ENCODE data around the gene ACTL9.

ACTL9 gene

GRCh38 chr19:8666814-8667405 is 31.7 kb downstream of the ACTL9 start:
- H3K27ac ChIP-seq = no peak overlapping the region
- no peak for TF ChIP-seq ZFX (IDR thresholded peaks at IDR 0.05)

GRCh38 chr19:8665468-8666213 is 33.0 kb downstream of the ACTL9 start:
- no peak for TF ChIP-seq ZFX (IDR thresholded peaks at IDR 0.05)
- no peak overlapping the region for H3K27ac ChIP-seq

DNA sequence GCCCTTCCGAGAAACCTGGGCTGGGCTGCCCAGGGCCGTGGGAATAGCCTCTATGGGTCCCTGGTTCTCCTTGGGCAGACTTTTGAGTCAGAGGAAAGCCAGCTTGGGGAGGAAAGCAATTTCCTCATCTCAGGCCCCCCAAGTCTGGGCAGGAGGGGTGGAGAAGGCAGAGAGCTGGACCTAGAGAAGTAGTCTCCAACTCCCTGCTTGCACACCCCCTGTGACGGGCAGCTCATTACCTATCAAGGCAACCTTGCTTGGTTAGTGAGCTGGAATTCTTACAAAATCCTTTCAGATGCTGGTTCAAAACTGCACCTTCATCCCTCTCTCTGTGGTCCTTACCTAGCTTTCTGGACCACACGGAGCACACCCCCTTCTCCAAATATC is 33.9 kb downstream of the ACTL9 start:
- TF ChIP-seq ZFX (IDR thresholded peaks at IDR 0.05) = no peak
- TF ChIP-seq, protein P1, sequence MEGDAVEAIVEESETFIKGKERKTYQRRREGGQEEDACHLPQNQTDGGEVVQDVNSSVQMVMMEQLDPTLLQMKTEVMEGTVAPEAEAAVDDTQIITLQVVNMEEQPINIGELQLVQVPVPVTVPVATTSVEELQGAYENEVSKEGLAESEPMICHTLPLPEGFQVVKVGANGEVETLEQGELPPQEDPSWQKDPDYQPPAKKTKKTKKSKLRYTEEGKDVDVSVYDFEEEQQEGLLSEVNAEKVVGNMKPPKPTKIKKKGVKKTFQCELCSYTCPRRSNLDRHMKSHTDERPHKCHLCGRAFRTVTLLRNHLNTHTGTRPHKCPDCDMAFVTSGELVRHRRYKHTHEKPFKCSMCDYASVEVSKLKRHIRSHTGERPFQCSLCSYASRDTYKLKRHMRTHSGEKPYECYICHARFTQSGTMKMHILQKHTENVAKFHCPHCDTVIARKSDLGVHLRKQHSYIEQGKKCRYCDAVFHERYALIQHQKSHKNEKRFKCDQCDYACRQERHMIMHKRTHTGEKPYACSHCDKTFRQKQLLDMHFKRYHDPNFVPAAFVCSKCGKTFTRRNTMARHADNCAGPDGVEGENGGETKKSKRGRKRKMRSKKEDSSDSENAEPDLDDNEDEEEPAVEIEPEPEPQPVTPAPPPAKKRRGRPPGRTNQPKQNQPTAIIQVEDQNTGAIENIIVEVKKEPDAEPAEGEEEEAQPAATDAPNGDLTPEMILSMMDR (conservative IDR thresholded peaks at IDR 0.05) = no peak
- no peak overlapping the region for H3K27ac ChIP-seq

DNA sequence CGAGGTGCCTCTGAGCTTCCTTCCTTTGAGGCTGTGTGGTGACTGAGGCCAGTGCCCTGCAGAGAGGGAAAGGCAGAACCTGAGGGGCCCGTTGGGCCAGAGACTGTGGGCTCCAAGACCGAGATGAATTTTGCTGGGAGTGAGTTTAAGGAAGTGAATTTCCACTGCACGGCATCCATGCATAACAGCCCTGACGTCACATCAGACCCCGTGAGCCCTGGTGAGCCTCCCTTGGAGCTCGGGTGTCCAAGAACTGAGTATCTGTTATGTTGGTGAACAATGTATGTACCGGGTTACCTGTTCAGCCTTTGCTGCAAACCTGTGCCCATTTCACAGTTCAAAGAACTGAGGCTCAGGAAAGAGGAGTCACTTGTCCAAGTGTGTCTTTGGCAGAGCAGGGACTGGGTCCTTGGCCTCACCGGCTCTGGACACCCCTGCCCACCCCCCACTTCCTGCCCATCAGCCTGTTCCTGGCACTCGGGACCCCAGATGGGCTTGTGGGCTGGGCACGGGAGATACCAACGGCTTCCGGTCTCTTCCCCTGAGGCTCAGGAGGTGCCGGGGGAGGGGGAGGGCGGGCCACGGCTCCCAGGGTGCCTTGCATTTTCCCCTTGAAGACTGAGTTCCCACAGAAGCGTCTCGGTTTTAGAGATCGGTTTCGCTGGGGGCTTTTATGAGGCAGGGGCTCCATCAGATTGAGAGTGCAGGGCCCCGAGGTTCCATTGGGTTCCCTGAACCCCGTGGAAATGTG is 34.5 kb downstream of the ACTL9 start:
- TF ChIP-seq ZFX (IDR thresholded peaks at IDR 0.05) = no peak
- TF ChIP-seq, protein P1 (conservative IDR thresholded peaks at IDR 0.05) = no peak
- H3K27ac ChIP-seq = no peak overlapping the region

GRCh38 chr19:8662263-8662662 is 36.3 kb downstream of the ACTL9 start:
- TF ChIP-seq, protein P1 (conservative IDR thresholded peaks at IDR 0.05) = no peak
- no peak for TF ChIP-seq ZFX (IDR thresholded peaks at IDR 0.05)
- H3K27ac ChIP-seq = no peak overlapping the region

DNA sequence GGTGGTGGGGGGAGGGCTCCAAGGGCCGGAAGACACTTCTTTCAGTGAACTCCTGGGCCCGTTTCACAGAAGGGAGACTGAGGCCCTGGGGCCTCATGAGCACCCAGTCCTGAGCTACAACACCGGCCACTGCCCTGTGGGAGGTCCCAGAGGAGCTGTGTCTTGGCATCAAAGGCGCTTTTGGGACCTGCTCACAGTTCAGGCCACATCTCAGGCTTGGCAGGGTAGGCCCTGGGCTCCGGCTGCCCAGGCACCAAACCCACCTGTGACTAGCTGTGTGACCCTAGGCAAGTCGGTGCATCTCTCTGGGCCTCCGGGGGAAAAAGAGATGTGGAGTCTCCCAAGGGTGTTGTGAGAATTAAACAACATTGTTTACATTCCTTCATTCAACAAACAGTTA is 38.7 kb downstream of the ACTL9 start:
- TF ChIP-seq ZFX (IDR thresholded peaks at IDR 0.05) = no peak
- TF ChIP-seq, protein P1 (conservative IDR thresholded peaks at IDR 0.05) = no peak
- no peak overlapping the region for H3K27ac ChIP-seq

DNA sequence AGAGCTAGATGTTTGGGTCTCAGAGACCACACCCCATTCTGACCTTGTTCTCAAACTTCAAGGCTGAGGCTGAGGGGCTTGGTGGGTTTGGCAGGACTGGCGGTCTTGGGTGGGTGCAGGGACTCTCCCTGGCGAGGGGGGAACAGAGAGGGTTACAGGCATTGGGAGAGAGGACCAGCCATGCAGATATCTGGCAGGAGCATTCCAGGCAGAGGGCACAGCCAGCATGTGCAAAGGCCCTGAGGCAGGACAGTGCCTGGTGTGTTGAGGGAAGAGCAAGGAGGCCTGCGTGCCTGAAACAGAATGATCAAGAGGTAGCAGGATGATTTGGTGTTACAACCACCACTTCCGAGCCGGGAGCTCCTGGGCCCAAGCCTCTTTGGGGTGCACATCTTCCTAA is 40.7 kb downstream of the ACTL9 start:
- no peak for TF ChIP-seq ZFX (IDR thresholded peaks at IDR 0.05)
- TF ChIP-seq, protein P1 (conservative IDR thresholded peaks at IDR 0.05) = no peak
- no peak overlapping the region for H3K27ac ChIP-seq

DNA sequence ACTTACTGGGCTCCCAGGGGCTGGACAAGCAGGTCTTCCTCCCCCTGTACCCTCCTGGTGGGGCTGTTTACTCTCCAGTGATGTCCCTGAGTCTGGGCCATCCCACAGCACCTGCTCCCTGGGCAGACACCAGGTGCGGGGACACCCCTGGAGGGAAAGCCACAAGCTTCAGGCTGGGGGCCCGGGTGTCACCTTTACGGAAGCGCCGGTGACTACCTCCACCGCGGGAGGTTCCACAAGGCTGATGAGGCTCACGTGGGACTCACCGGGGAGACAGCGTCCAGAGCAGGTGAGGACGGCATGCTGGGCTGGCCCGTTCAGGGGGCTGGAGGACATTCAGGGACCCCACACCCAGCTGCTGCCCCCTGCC is 43.3 kb downstream of the ACTL9 start:
- TF ChIP-seq, protein P1 (conservative IDR thresholded peaks at IDR 0.05) = no peak
- no peak for TF ChIP-seq ZFX (IDR thresholded peaks at IDR 0.05)

More for the DNA sequence above, 43.3 kb downstream of the ACTL9 start:
- H3K27ac ChIP-seq = no peak overlapping the region

Data from C4-2B (cell line).